Left kidney (tissue), 1 donor: ENCODE data around the gene EMC10. TPM values are rescaled to one million over a fixed set of nuclear protein-coding genes. Genes with fewer than 3 reads are reported as not detected.

Experiments used
- polyA plus RNA-seq: library from polyadenylated mRNA; unstranded; fragments of 120-200 nt; gene quantifications from one replicate; pipeline ENCODE4 v1.2.1, GENCODE V29; 2013; ENCODE audit not compliant: insufficient read length

The EMC10 gene
- polyA plus RNA-seq, 1 donor: 86.1 TPM

Other genes starting within 250 kb of the EMC10 start
- 55.2 TPM for gene KCNC3, start 147.1 kb upstream of the EMC10 start, polyA plus RNA-seq
- gene NAPSA, start 110.9 kb upstream of the EMC10 start, polyA plus RNA-seq: 9.6 TPM
- 32.1 TPM for gene NR1H2, start 100.0 kb upstream of the EMC10 start, polyA plus RNA-seq
- 28.0 TPM for gene POLD1, start 92.2 kb upstream of the EMC10 start, polyA plus RNA-seq
- gene SPIB, start 57.6 kb upstream of the EMC10 start, polyA plus RNA-seq: 1.00 TPM
- 1.5 TPM for gene MYBPC2, start 43.6 kb upstream of the EMC10 start, polyA plus RNA-seq
- gene GARIN5A, start 341 bp downstream of the EMC10 start, polyA plus RNA-seq: 5.5 TPM
- 9.0 TPM for gene JOSD2, start 34.7 kb downstream of the EMC10 start, polyA plus RNA-seq
- 8.6 TPM for gene ASPDH, start 37.4 kb downstream of the EMC10 start, polyA plus RNA-seq
- gene LRRC4B, start 91.9 kb downstream of the EMC10 start, polyA plus RNA-seq: 14.2 TPM
- 1.2 TPM for gene SYT3, start 163.4 kb downstream of the EMC10 start, polyA plus RNA-seq
- 1.00 TPM for gene C19orf81, start 172.9 kb downstream of the EMC10 start, polyA plus RNA-seq
- gene SHANK1, start 243.3 kb downstream of the EMC10 start, polyA plus RNA-seq: 4.8 TPM
- 22.3 TPM for gene CLEC11A, start 246.9 kb downstream of the EMC10 start, polyA plus RNA-seq